SK-N-SH (cell line): Measurements from ENCODE around the gene SV2C. TPM values are rescaled to one million over a fixed set of nuclear protein-coding genes. Genes with fewer than 3 reads are reported as not detected.

Experiments
- CTCF ChIA-PET: fragments of 300-600, 350-600 bp; formaldehyde crosslinking; extraction: SDS; loops from one replicate; lab custom pipeline; 2021; lab: Yijun Ruan, JAX
- POLR2A ChIA-PET: fragments of 350-600 bp; sonication (Branson Sonifier 250); formaldehyde crosslinking; extraction: SDS; loops from one replicate; lab custom pipeline; 2020; ENCODE audit warnings: antibody characterized with exemption, inconsistent platforms; lab: Yijun Ruan, JAX
- DNase-seq: peaks from one replicate; pipeline ENCODE4 v3.0.0; 2012
- H2AFZ ChIP-seq: fragments of 200-600 bp; sonication (generic); 2 replicates; pipeline ENCODE4 v1.8.1; 2016; ENCODE audit warnings: antibody characterized with exemption, mild to moderate bottlenecking, low read depth
- H3F3A ChIP-seq: fragments of 200-600 bp; sonication (generic); replicated peaks from 2 replicates; pipeline ENCODE3; 2016; ENCODE audit warnings: antibody characterized with exemption, mild to moderate bottlenecking; ENCODE audit not compliant: insufficient read depth
- H3K27ac ChIP-seq, 2 experiments: fragments of 200-500 bp in 1 of 2; fragments of 200-600 bp in 1 of 2; sonication (Bioruptor generic) in 1 of 2; sonication (generic), shearing (Covaris generic) in 1 of 2; 2 replicates each; pipeline versions ENCODE4 v1.5.1 to v1.6.1; 2014 to 2016; ENCODE audit warnings: low read depth in 2 of 2, inconsistent platforms in 1 of 2, low read length in 1 of 2, mild to moderate bottlenecking in 1 of 2, mixed read lengths in 1 of 2
- H3K27me3 ChIP-seq: fragments of 200-600 bp; sonication (generic), shearing (Covaris generic); 2 replicates; pipeline ENCODE4 v1.6.1; 2016; ENCODE audit warnings: mixed run types; ENCODE audit not compliant: insufficient read depth
- H3K36me3 ChIP-seq, 2 experiments: fragments of 200-500 bp in 1 of 2; fragments of 200-600 bp in 1 of 2; sonication (Bioruptor generic) in 1 of 2; sonication (generic) in 1 of 2; replicated peaks in 1 of 2; 2 replicates each; pipeline versions ENCODE3 to v1.5.1; 2014 to 2016; ENCODE audit warnings: low read length in 1 of 2, mild to moderate bottlenecking in 1 of 2; ENCODE audit not compliant: insufficient read depth in 2 of 2, control insufficient read depth in 1 of 2
- H3K4me1 ChIP-seq, 2 experiments: fragments of 200-500 bp in 1 of 2; fragments of 200-600 bp in 1 of 2; sonication (Bioruptor generic) in 1 of 2; sonication (generic), shearing (Covaris generic) in 1 of 2; 2 replicates each; pipeline versions ENCODE4 v1.5.1 to v1.6.1; 2014 to 2016; ENCODE audit warnings: low read depth in 1 of 2, low read length in 1 of 2, mixed run types in 1 of 2; ENCODE audit not compliant: insufficient read depth in 2 of 2, control insufficient read depth in 1 of 2
- H3K4me2 ChIP-seq: fragments of 200-600 bp; sonication (generic), shearing (Covaris generic); 2 replicates; pipeline ENCODE4 v1.6.1; 2017; ENCODE audit warnings: mixed run types
- H3K4me3 ChIP-seq, 2 experiments: fragments of 200-500 bp in 1 of 2; fragments of 200-600 bp in 1 of 2; sonication (Bioruptor generic) in 1 of 2; sonication (generic), shearing (Covaris generic) in 1 of 2; 2 replicates each; pipeline versions ENCODE4 v1.5.1 to v1.8.1; 2014 to 2016; ENCODE audit warnings: low read depth in 2 of 2, inconsistent platforms in 1 of 2, low read length in 1 of 2, mild to moderate bottlenecking in 1 of 2, mixed read lengths in 1 of 2, moderate library complexity in 1 of 2
- H3K79me2 ChIP-seq: fragments of 200-600 bp; sonication (generic); 2 replicates; pipeline ENCODE4 v1.8.1; 2017; ENCODE audit warnings: mild to moderate bottlenecking; ENCODE audit not compliant: insufficient read depth
- H3K9ac ChIP-seq: fragments of 200-600 bp; sonication (generic); 2 replicates; pipeline ENCODE4 v1.6.1; 2017; ENCODE audit warnings: mixed run types
- H3K9me2 ChIP-seq: fragments of 200-600 bp; sonication (generic); 2 replicates; pipeline ENCODE4 v1.6.1; 2017; ENCODE audit warnings: mixed run types
- H3K9me3 ChIP-seq: fragments of 200-600 bp; sonication (generic); 2 replicates; pipeline ENCODE4 v1.6.1; 2017; ENCODE audit warnings: mixed run types, mild to moderate bottlenecking, moderate library complexity
- H4K20me1 ChIP-seq: fragments of 200-600 bp; sonication (generic); 2 replicates; pipeline ENCODE4 v1.6.1; 2017; ENCODE audit warnings: mild to moderate bottlenecking, mixed run types; ENCODE audit not compliant: insufficient read depth
- CTCF ChIP-seq: fragments of 200-600 bp; sonication (generic); IDR thresholded peaks from 2 replicates; pipeline ENCODE4 v1.6.1; 2017; ENCODE audit warnings: antibody characterized with exemption, mild to moderate bottlenecking, moderate library complexity
- ELF1 ChIP-seq: IDR thresholded peaks from 2 replicates; pipeline ENCODE4 v1.4.0; 2012
- EP300 ChIP-seq, 2 experiments: IDR thresholded peaks; 2 replicates each; pipeline versions ENCODE4 v1.4.0 to v1.6.1; 2012; ENCODE audit warnings: borderline replicate concordance in 1 of 2, low read depth in 1 of 2, low read length in 1 of 2
- EZH2phosphoT487 ChIP-seq: fragments of 200-600 bp; sonication (generic); IDR thresholded peaks from 2 replicates; pipeline ENCODE4 v1.6.1; 2017; ENCODE audit warnings: low read depth, mixed run types, mild to moderate bottlenecking, antibody characterized with exemption, moderate library complexity, borderline replicate concordance
- FOXJ3 ChIP-seq: sonication (generic); formaldehyde crosslinking; IDR thresholded peaks from 2 replicates; pipeline ENCODE4 v1.5.1; 2020; ENCODE audit warnings: mild to moderate bottlenecking, missing genetic modification reagents
- FOXM1 ChIP-seq: IDR thresholded peaks from 2 replicates; pipeline ENCODE4 v1.4.0; 2012; ENCODE audit warnings: low read depth, mild to moderate bottlenecking
- JUND ChIP-seq: IDR thresholded peaks from 2 replicates; pipeline ENCODE4 v1.4.0; 2012
- MAX ChIP-seq: IDR thresholded peaks from 2 replicates; pipeline ENCODE4 v1.4.0; 2012; ENCODE audit warnings: low read depth
- NFIC ChIP-seq: IDR thresholded peaks from 2 replicates; pipeline ENCODE4 v1.4.0; 2012; ENCODE audit warnings: borderline replicate concordance
- NRF1 ChIP-seq: IDR thresholded peaks from 2 replicates; pipeline ENCODE4 v1.6.1; 2012; ENCODE audit warnings: low read depth, mild to moderate bottlenecking, low read length
- POLR2AphosphoS5 ChIP-seq: IDR thresholded peaks from 2 replicates; pipeline ENCODE4 v1.6.1; 2012; ENCODE audit warnings: low read depth, low read length
- RAD21 ChIP-seq: IDR thresholded peaks from 2 replicates; pipeline ENCODE4 v1.6.1; 2012; ENCODE audit warnings: mild to moderate bottlenecking, low read length
- RCOR1 ChIP-seq: fragments of 150-350 bp; IDR thresholded peaks from 2 replicates; pipeline ENCODE4 v1.6.1; 2017; ENCODE audit warnings: antibody characterized with exemption, low read length
- SIN3A ChIP-seq: IDR thresholded peaks from 2 replicates; pipeline ENCODE4 v1.6.1; 2012; ENCODE audit warnings: low read depth, mild to moderate bottlenecking, low read length, moderate library complexity, borderline replicate concordance
- TCF12 ChIP-seq: IDR thresholded peaks from 2 replicates; pipeline ENCODE4 v1.4.0; 2012
- YY1 ChIP-seq: IDR thresholded peaks from 2 replicates; pipeline ENCODE4 v1.4.0; 2012; ENCODE audit warnings: low read depth, mild to moderate bottlenecking
- ZBTB33 ChIP-seq: IDR thresholded peaks from 2 replicates; pipeline ENCODE4 v1.4.0; 2012; ENCODE audit warnings: low read depth, borderline replicate concordance
- WGBS: methylation state at CpG from one replicate; pipeline ENCODE4 v1.1.6; 2017; ENCODE audit warnings: low lambda C conversion rate; 5-methylcytosine and 5-hydroxymethylcytosine counted together
- polyA plus RNA-seq, 3 experiments: library from polyadenylated mRNA; depleted of rRNA; stranded (reverse); fragments of >200 nt; gene quantifications; 2 replicates each; pipeline ENCODE4 v1.2.3, GENCODE V29; 2012

SV2C gene
- polyA plus RNA-seq, 1 of the 3 experiments (the other 2 are of a cell fraction), result 0.05 TPM

- no peaks in the 10 kb centered on the region for H3K4me1 ChIP-seq
- POLR2A ChIA-PET, result no interaction called here
- TF ChIP-seq RCOR1 (no peak), MAX (no peak), SIN3A (no peak), TCF12 (no peak), EP300 (IDR thresholded peaks at IDR 0.05; ENCODE audit: borderline replicate concordance in 1 of 2, low read depth in 1 of 2, low read length in 1 of 2) (no peak), FOXJ3 (CRISPR knock-in tag) (no peak), JUND (no peak), YY1 (no peak), NRF1 (no peak), POLR2AphosphoS5 (no peak), ZBTB33 (no peak), EZH2phosphoT487 (no peak), ELF1 (no peak), CTCF (no peak), NFIC (no peak), FOXM1 (no peak)
- no peaks in the 10 kb centered on the region for H3K9me2 ChIP-seq
- CTCF ChIA-PET, result no interaction called here
- WGBS, result 50% methylated on average over 4 of the region's 4 CpGs
- H2AFZ ChIP-seq, result no peak overlapping the region
- H3K4me2 ChIP-seq, result no peak overlapping the region
- no peak overlapping the region for H3K27ac ChIP-seq
- H3K79me2 ChIP-seq, result no peaks in the 10 kb centered on the region
- H3K9me3 ChIP-seq, result no peaks in the 10 kb centered on the region
- H4K20me1 ChIP-seq, result no peaks in the 10 kb centered on the region
- no peaks in the 10 kb centered on the region for H3F3A ChIP-seq
- no peak for DNase-seq
- H3K9ac ChIP-seq, result no peak overlapping the region
- H3K36me3 ChIP-seq, result no peaks in the 10 kb centered on the region
- no peaks in the 10 kb centered on the region for H3K27me3 ChIP-seq
- H3K4me3 ChIP-seq, result no peak overlapping the region
Measured at GRCh38 chr5:76312783-76313182, 229.6 kb downstream of the SV2C start.

GRCh38 chr5:76314643-76315042, 231.5 kb downstream of the SV2C start:
- POLR2A ChIA-PET, result no interaction called here
- Histone ChIP-seq H3K4me1 (no peaks in the 10 kb centered on the region), H2AFZ (no peak overlapping the region)
- TF ChIP-seq RAD21, result no peak
- TF ChIP-seq RCOR1, result no peak
- TF ChIP-seq, all 33 proteins: peak for 0
- no peaks in the 10 kb centered on the region for H3K9me3 ChIP-seq
- H3K9me2 ChIP-seq, result no peaks in the 10 kb centered on the region
- no peaks in the 10 kb centered on the region for H3K27me3 ChIP-seq
- H3K4me2 ChIP-seq, result no peak overlapping the region
- CTCF ChIA-PET, result no interaction called here
- WGBS, result 56% methylated on average over 2 of the region's 2 CpGs
- H3K4me3 ChIP-seq, result no peak overlapping the region
- H3K9ac ChIP-seq, result no peak overlapping the region
- H3K36me3 ChIP-seq, result no peaks in the 10 kb centered on the region
- no peaks in the 10 kb centered on the region for H3K79me2 ChIP-seq
- no peaks in the 10 kb centered on the region for H3F3A ChIP-seq
- H3K27ac ChIP-seq, result no peak overlapping the region
- no peak for DNase-seq
- no peaks in the 10 kb centered on the region for H4K20me1 ChIP-seq
